GM21737 (cell line): Measurements from ENCODE around the gene ATXN1L.
A peak's percentile ranks its signal among the peaks of the same experiment; 100 is the strongest.
"Not testable (repeated sequence)": the region's sequence is repeated elsewhere in the genome, so short reads cannot be mapped to it uniquely, and the experiment has no call there.

Experiments
- ATAC-seq: cut with Tn5 transposase; IDR thresholded peaks from one replicate; pipeline ENCODE4 v1.9.1; 2021; ENCODE audit warnings: mild to moderate bottlenecking, moderate library complexity; ENCODE audit not compliant: unreplicated experiment

The ATXN1L gene, protein sequence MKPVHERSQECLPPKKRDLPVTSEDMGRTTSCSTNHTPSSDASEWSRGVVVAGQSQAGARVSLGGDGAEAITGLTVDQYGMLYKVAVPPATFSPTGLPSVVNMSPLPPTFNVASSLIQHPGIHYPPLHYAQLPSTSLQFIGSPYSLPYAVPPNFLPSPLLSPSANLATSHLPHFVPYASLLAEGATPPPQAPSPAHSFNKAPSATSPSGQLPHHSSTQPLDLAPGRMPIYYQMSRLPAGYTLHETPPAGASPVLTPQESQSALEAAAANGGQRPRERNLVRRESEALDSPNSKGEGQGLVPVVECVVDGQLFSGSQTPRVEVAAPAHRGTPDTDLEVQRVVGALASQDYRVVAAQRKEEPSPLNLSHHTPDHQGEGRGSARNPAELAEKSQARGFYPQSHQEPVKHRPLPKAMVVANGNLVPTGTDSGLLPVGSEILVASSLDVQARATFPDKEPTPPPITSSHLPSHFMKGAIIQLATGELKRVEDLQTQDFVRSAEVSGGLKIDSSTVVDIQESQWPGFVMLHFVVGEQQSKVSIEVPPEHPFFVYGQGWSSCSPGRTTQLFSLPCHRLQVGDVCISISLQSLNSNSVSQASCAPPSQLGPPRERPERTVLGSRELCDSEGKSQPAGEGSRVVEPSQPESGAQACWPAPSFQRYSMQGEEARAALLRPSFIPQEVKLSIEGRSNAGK

DNA sequence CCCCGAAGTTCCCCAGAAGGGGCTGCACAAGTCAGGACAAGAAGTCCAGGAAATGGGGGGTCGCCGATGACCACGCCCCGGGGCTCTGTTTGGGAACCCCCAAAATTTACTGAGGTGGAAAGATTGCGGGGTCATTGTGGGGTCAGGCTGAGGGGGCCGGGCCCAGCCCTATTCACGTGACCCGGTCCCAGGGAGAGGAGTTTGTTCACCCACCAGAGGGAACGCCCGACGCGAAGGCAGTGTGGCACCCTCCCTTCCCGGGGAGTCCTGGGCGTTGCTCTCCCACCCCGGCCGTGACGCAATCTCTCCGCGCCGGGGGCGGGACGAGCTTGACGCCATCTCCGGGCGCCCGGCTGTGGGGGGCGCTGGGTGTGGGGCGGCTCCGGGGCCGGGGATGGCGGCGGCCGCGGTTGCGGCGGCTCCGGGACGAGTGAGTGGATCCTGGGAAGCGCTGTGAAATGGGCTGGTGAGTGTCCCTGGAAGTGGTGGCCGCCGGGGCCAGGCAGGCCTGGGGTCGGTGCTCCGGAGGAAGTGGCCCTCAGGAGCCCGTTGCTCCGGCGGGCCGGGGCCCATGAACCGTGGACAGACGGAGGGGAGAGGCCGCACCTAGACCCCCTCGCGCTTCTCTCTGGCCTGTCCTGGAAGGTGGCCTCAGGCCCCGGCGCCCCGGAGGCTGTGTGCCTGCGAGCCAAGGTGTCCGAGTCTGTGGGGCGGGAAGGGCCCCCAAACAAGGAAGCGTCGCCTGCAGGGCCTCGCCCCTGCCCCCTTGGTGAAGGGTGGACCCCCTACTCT lies at the start of gene ATXN1L:
Gene ATXN1L (plus strand): TSS at position 338 of the 792 bp plus-strand sequence. CDS start 3,765 bp downstream, outside the sequence.
- peak; percentile 61 for ATAC-seq

DNA sequence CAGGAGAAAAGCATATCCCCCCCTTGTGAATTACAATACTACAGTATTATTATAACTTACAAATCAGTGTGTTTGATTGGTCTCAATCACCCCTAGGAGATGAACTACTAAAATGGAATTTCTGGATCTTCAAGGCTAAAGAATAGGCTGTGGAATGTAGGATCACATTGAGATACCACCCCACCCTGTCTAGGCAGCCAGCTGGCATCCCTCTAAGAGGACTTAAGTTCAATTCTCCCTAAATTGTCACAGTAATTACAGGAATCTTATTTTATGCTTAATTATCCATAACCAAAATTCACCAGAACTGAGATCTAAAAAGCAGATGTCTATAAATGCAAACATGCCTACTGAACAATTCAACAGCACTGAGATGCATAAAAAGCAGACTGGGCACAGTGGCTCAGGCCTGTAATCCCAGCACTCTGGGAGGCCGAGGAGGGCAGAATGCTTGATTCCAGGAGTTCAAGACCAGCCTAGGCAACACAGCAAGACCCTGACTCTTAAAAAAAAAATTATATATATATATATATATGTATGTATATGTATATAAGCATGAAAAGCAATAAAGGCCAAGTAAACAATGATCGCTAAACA lies 49.2 kb upstream of the ATXN1L start:
- ATAC-seq = no peak

DNA sequence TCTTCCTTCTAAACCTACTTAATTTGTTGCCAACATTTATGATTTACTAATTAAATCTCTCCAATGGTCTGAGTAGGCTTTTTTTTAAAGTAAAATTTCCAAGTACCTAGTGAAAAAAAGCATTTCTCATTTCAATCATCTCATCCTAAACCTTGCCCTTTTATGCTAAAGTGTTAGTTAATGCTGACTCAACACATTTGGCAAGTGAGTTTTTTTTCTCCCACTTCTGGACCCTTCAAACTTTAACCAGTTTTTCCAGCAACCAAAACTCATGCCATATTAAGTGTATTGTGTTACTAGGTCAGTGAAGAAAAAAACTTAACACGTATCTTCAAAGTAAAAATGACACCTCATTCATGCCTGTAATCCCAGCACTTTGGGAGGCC lies 42.5 kb upstream of the ATXN1L start:
- ATAC-seq = no peak

DNA sequence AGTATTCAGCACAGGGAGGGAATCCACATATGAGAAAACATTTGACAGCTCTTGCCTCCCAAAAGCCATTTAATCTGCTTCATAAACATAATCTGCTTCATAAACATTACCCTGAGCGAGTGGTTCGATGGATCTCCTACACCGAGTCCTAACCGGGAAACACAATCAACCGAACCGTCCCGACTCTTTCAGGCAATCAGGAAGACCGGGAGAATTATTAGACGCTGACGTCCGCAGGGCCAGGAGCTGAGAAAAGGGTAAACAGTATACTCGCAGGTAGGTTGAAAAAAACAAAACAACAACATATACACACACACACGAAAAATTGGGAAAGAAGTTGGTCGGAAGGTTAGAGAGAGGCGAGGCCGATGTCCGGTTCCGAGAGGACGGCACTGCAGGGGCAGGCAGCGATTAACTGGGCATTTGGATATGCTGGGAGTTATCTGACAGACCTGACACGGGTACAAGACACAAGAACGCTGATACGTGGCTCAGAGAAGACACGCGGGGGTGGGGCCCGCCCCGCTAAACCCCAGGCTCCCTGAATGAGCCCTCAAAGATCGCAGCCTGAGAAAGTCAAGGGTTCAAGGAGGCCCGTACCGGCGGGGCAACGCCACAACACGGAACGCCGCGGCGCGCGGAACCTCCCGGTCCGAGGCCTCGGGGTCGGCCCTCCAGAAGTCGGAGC lies 37.7 kb upstream of the ATXN1L start:
- ATAC-seq = peak; percentile 26

DNA sequence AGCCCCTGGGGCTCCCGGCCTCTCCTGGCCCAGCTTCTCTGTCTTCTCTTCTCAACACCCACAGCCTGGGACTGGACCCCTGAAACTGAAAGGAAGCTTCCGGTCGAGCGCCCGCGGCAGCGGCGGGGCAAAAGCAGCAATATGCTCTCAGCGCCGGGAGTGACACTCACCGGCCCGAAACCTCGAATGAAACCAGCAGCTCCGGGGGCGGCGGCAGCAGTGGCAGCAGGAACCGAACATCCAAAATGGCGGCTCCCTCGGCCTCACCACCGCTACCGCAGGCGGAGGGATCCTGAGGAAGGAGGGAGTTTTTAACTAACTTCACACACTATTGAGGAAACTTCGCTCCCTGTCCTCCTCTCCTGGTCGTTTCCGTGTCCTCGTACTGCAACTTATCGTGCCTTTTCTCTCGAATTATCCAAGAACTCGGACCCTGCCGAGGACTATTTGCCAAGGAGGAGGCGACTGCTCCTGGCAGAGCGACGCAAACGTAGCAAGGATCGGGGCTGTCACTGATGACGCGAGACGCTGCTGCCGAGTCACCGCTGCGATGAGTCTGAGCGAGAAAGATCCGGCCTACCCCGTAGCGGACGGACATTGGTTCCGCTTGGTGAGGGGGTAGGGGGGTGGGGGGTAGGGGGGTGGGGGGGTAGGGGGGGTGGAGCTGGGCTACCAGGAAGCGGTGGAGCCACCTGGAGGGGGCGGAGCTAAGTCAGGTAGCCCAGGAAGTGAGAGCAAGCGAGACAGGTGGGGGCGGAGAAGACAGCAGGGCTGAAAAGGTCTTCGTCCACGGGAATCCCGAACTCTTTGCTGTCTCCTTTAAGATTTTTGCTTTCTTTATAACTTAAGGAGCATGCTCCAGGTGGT lies 37.0 kb upstream of the ATXN1L start, which contains the start of gene AP1G1:
Gene AP1G1 (minus strand): TSS at position 242 of the 867 bp plus-strand sequence. CDS start 19,355 bp downstream, outside the sequence.
- ATAC-seq = peak; percentile 65

DNA sequence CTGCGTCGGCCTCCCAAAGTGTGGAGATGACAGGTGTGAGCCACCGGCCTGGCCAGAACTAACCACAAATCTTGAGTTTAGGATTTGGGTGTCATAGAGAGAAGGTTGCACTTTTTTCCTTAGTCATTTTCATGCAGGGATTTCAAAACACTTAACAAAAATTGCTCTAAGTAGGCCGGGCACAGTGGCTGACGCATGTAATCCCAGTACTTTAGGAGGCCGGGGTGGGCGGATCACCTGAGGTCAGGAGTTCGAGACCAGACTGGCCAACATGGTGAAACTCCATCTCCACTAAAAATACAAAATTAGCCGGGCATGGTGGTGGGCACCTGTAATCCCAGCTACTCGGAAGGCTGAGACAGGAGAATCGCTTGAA lies 35.6 kb upstream of the ATXN1L start:
- ATAC-seq = not testable (repeated sequence)

DNA sequence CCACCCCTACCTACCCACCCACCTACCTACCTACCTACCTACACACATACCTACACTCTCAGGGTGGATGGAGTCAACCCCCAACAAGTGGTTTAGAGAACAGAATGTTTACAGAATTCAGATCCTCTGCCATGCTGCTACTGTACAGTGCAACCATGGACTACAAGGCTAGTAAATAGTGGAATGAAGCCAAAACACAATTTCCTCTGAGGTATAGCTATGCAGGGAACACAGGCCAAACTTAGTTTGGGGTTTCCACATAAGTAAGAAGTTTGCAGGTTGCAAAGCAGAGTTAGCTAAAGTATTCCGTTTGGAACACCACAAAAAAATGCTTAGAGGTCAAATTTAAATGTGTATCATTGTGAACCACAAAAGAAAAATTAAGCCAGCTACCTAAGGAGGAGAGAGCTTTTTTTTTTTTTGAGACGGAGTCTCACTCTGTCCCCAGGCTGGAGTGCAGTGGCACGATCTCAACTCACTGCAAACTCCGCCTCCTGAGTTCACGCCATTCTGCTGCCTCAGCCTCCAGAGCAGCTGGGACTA lies 34.4 kb upstream of the ATXN1L start:
- ATAC-seq = no peak

DNA sequence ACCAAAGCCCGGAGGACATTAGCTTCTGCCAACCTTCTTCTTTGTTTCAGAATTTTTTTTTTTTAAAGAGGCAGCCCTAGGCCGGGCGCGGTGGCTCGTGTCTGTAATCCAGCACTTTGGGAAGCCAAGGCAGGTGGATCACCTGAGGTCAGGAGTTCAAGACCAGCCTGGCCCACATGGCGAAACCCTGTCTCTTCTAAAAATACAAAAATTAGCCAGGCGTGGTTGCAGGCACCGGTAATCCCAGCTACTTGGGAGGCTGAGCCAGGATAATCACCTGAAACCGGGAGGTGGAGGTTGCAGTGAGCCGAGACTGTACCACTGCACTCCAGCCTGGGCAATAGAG lies 28.6 kb upstream of the ATXN1L start:
- not testable (repeated sequence) for ATAC-seq

DNA sequence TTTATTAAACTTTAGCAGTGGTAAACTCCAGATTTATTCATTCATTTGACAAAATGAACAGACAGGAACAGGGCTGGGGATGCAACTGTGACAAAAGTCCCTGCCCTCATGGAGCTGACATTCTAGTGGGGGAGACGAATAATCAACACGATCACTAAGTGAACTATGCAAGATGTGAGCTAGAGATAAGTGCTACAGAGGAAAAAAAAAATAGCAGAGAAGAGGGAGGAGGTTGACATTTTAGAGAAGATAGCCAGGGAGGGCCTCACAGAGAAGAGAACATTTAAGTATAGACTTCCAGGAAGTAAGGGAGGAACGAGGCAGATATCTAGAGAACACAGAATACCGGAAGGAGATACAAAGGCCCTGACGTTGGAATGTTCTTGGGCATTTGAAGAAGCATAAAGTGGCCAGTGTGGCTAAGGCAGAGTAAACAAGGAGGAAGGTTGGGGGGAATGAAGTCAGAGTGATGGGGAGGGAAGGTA lies 19.2 kb upstream of the ATXN1L start:
- ATAC-seq = no peak

DNA sequence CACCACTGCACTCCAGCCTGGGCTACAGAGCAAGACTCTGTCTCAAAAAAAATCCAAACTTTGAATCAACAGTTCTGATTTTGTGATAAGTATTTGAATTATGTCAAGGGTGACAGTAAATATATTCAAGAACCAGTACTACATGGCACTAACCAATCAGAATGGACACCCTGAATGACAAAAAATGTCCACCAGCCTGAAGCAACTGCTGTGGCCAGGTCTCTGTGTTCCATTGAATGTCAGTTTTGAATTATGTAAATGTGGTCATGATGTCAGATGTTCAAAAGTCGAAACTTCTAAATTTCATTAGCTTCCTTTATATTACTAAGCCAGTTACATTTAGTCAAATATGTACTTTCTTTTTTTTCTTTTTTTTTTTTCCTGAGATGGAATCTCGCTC lies 15.4 kb upstream of the ATXN1L start:
- no peak for ATAC-seq

DNA sequence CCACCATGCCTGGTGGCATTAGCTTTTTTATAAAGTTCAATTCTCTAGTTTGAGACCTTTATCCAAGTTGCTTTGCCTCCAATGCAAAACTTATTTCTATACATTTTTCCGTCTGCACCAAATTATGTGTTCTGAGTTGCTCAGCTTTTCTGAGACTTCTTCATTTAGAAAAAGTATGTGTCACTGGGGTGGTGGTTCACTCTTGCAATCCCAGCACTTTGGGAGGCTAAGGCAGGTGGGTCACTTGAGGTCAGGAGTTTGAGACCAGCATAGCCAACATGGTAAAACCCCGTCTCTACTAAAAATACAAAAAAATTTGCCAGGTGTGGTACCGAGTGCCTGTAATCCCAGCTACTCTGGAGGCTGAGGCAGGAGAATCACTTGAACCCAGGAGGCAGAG lies 14.1 kb upstream of the ATXN1L start:
- ATAC-seq = not testable (repeated sequence)

DNA sequence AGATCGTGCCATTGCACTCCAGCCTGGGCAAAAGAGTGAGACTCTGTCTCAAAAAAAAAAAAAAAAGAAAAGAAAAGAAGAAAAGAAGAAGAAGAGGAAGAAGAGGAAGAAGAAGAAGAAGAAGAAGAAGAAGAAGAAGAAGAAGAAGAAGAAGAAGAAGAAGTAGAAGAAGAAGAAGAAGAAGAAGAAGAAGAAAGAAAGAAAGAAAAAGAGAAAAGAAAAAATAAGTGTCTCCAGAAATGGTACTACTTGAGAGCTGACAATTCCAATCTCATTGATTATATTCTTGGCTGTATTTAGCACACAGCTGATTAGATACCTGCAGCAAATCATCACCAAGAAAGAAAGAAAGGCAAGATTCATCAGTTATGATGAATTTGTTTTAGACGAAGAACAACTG lies 13.7 kb upstream of the ATXN1L start:
- ATAC-seq = not testable (repeated sequence)

DNA sequence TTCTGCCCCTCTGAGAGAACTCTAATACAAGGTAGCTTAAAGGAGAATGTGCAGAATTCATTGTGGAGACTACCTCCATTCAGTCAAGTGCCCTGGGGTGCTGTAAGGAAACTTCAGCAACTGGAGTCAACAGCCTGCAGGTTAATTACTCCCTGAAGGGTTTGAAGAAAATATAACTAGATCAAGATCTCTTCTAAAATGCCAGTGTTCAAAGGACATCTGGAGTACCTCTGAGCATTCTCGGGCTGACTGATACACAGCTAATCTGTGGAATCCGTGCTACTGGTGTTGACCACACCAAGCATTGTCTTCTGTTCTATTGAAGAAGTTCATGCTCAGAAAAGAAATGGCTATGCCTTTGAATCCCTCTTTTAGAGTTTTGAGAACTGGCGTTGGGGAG lies 11.5 kb upstream of the ATXN1L start:
- ATAC-seq = no peak

DNA sequence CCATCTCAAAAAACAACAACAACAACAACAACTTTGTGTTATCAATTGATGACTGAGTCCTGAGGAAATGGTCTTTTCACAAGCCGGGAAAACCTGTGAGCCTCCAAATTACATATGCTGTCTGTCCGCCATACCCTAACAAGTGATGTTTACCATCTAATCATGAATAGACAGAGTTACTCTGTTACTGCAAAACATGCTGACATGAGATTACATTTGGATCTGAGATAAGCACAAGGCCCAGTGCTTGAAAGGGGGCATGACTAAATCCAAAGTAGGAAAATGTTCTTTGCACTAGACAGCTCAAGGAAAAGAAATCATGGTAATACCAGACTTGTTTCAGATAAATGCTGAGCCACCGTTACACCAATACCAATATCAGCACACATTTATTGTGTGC lies 8.6 kb upstream of the ATXN1L start:
- no peak for ATAC-seq

DNA sequence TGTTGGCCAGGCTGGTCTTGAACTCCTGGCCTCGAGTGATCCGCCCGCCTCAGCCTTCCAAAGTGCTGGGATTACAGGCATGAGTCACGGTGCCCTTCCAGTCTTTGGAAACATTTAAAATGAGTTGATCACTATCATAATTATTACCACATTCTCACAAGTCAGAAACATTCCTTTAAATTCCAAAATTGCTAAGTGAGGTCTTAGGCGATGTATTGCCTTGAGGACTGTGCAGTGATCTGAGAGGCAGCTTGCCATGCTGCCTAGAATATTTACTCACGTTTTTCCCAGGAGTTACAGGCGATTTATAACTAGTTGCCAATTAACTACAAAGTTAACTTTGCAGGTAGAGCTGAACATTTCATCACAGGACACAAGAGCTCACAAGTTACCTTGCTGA lies 5.7 kb upstream of the ATXN1L start:
- no peak for ATAC-seq

DNA sequence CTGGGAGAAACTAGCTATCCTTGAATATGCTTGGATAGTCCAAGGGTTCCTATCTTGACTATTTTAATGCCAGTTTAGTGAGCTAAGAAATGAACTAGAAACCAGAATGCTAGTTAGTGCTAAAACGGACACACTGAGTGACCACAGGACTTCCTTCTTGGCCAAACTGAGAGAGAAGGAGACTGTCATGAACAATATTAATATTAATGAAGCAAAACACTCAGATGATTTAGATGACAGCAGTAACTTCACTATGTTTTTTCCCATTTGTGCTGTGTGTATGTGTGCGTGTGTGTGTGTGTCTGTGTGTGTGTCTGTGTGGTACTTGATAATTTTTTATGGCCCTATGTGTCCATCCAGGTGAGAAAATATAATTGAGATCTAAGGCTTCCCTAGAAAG lies 2.2 kb upstream of the ATXN1L start:
- ATAC-seq = no peak

DNA sequence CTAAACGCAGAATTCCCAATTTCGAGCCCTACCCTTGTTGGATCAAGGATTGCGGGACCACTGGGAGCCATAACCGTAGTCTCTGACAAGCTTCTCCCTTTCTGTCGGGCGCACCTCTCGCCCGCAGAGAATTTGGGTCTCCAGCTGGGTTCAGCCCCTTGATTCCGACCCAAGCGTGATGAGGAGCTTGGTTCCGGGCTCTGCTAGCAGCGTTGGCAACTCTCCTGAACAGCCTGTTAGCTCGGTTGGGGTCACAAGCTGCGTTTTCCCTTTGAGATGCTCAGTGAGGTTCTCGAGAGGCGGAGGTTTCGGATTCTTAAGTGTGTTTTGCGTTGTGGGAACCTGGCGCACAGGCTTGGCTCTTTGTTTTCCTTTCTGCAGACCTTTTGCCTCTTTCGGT lies 655 bp downstream of the ATXN1L start:
- ATAC-seq = no peak

DNA sequence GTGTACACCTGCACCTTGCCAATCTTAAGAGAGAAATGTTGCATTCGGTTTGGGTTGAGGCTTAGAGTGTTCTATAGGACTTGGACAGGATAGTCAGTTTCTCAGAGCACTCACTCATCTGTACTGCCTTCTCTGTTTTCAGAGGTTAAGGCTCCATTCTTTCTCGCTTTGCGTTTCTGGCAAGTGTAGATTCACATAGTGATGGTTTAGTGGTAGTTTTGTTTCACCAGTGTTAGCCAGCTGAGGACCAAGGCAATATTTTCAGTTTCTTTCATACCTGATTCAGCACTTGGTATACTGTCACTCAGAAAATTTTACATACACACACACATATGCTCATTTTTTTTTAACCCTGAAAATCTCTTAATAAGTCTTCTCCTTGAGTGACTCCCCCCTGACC lies 1.3 kb downstream of the ATXN1L start:
- ATAC-seq = no peak

DNA sequence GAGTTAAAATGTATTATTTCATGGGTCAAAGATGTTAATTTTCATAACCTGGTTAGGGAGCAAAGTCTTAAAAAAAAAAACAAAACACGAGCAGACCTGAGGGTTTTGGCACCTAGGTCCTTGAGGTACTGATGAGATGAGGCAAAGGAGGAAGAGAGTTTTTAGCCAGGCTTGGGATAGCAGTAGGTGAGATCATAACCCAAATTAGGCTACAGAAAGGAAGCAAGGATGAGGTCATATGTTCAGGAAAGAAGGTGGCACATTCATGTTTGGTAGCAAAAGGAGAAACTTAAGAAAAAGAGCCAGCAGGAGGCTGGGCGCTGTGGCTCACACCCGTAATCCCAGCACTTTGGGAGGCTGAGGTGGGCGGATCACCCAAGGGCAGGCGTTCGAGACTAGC lies 2.8 kb downstream of the ATXN1L start:
- no peak for ATAC-seq
